HepG2 (cell line): ENCODE results near the gene SGMS1. TPM values are rescaled to one million over a fixed set of nuclear protein-coding genes. Genes with fewer than 3 reads are reported as not detected.

Experiments
- CENPT ChIP-seq: sonication (generic); formaldehyde crosslinking; IDR thresholded peaks from 2 replicates; pipeline ENCODE4 v1.8.0; 2022; ENCODE audit warnings: low read depth, mild to moderate bottlenecking, moderate library complexity, missing genetic modification reagents
- EP300 ChIP-seq, 3 experiments: sonication (generic) in 1 of 3; formaldehyde crosslinking in 1 of 3; IDR thresholded peaks; 2 replicates each; pipeline versions ENCODE4 v1.5.1 to v1.6.1; 2011 to 2020; ENCODE audit warnings: low read depth in 2 of 3, low read length in 2 of 3, borderline replicate concordance in 1 of 3, improper control_type of control experiment in 1 of 3, mild to moderate bottlenecking in 1 of 3, missing genetic modification reagents in 1 of 3, moderate library complexity in 1 of 3
- HOXA3 ChIP-seq: sonication (generic); formaldehyde crosslinking; IDR thresholded peaks from 2 replicates; pipeline ENCODE4 v1.5.0; 2020; ENCODE audit warnings: missing genetic modification reagents
- KAT8 ChIP-seq: IDR thresholded peaks from 2 replicates; pipeline ENCODE4 v1.6.1; 2016; ENCODE audit warnings: missing genetic modification reagents, missing compliant biosample characterization
- PPARG ChIP-seq: conservative IDR thresholded peaks from 2 replicates; pipeline ENCODE4 v1.6.1; 2016; ENCODE audit warnings: missing biosample characterization, missing genetic modification reagents
- SOX13 ChIP-seq, 3 experiments: fragments of 450-650 bp in 1 of 3; sonication (generic) in 1 of 3; formaldehyde crosslinking in 1 of 3; IDR thresholded peaks in 2 of 3; conservative IDR thresholded peaks in 1 of 3; 2 replicates each; pipeline versions ENCODE4 v1.5.0 to v1.6.1; 2016 to 2020; ENCODE audit warnings: antibody characterized with exemption in 1 of 3, mild to moderate bottlenecking in 1 of 3, missing compliant biosample characterization in 1 of 3, missing genetic modification reagents in 1 of 3, moderate library complexity in 1 of 3
- ZNF30 ChIP-seq: sonication (generic); formaldehyde crosslinking; IDR thresholded peaks from 2 replicates; pipeline ENCODE4 v1.5.0; 2020; ENCODE audit warnings: mild to moderate bottlenecking, missing genetic modification reagents
- ZNF430 ChIP-seq: sonication (generic); formaldehyde crosslinking; IDR thresholded peaks from 2 replicates; pipeline ENCODE4 v1.9.0; 2021; ENCODE audit warnings: mild to moderate bottlenecking, missing genetic modification reagents
- ZNF776 ChIP-seq: sonication (generic); formaldehyde crosslinking; IDR thresholded peaks from 2 replicates; pipeline ENCODE4 v1.4.0; 2020; ENCODE audit warnings: mild to moderate bottlenecking, missing genetic modification reagents
- polyA plus RNA-seq, 8 experiments: library from polyadenylated mRNA; depleted of rRNA in 3 of 8; stranded (reverse) in 7 of 8; unstranded in 1 of 8; fragments of >200 nt; fragmentation: Illumina TruSeq in 4 of 8; extraction: Trizol in 4 of 8; gene quantifications; 2 replicates each; pipeline versions ENCODE4 v1.2.1 to v1.2.3, GENCODE V29; 2011 to 2016; ENCODE audit warnings: low read depth in 4 of 8, missing spikeins in 1 of 8, mixed read lengths in 1 of 8; ENCODE audit not compliant: insufficient read depth in 1 of 8
- total RNA-seq, 5 experiments: library from RNA; depleted of rRNA; stranded (reverse); fragments of >200 nt; fragmentation: Illumina TruSeq; extraction: Trizol; gene quantifications; 2 replicates each; pipeline ENCODE4 v1.2.3, GENCODE V29; 2016; ENCODE audit warnings: low read depth in 1 of 5
- TF ChIP-seq, protein P1 (sequence below): sonication (generic); formaldehyde crosslinking; IDR thresholded peaks from 2 replicates; pipeline ENCODE4 v1.4.0; 2020; ENCODE audit warnings: missing genetic modification reagents
- TF ChIP-seq, protein P2 (sequence below): sonication (generic); formaldehyde crosslinking; IDR thresholded peaks from 2 replicates; pipeline ENCODE4 v1.4.0; 2020; ENCODE audit warnings: low read depth, mild to moderate bottlenecking, missing genetic modification reagents
- TF ChIP-seq, protein P3 (sequence below): sonication (generic); formaldehyde crosslinking; IDR thresholded peaks from 2 replicates; pipeline ENCODE4 v1.5.0; 2020; ENCODE audit warnings: mild to moderate bottlenecking, missing genetic modification reagents
- TF ChIP-seq, protein P4 (sequence below): sonication (generic); formaldehyde crosslinking; IDR thresholded peaks from 2 replicates; pipeline ENCODE4 v1.8.0; 2022; ENCODE audit warnings: missing genetic modification reagents, mild to moderate bottlenecking, inconsistent platforms, borderline replicate concordance
- TF ChIP-seq, protein P5 (sequence below): sonication (generic); formaldehyde crosslinking; IDR thresholded peaks from 2 replicates; pipeline ENCODE4 v1.4.0; 2020; ENCODE audit warnings: missing genetic modification reagents
- TF ChIP-seq, protein P6 (sequence below): sonication (generic); formaldehyde crosslinking; IDR thresholded peaks from 2 replicates; pipeline ENCODE4 v1.5.0; 2020; ENCODE audit warnings: missing genetic modification reagents, mild to moderate bottlenecking, borderline replicate concordance

Gene SGMS1
- total and polyA plus RNA-seq, 2 of the 13 experiments (the other 11 are each of a cell fraction or from before 2014, with no cell fraction given), result 6.5 to 15.1 TPM

DNA sequence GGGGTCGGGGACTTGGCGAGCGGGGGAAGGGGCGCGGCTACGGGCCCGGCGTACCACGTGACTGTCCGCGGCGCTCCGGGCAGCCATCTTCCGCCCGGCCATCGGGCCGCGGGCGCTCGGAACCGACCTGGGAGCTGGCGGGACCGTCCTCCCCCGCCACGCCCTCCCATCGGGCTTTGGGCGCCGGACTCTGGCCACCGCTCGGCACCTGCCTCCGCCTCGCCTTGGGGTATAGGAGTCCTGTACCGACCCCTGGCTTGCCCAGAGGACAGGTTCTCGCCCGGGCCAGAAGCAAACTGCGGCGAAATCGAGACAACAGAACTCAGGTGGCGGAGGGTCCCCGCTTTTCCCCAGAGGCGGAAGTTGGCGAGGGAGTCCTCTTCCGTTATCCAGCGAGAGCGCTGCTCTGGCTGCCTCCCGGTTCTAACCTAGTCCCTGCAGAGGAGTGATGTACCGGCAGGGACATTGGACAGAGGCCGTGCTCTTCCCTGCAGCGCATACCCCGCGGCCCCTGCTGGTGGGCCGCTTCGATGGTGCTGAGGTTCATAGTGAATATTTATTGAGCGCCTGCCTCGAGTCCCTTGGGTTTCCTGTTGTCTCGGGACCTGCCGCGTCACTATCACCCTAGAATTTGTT, 1.2 kb upstream of the SGMS1 start (continued):
- TF ChIP-seq, protein P1, sequence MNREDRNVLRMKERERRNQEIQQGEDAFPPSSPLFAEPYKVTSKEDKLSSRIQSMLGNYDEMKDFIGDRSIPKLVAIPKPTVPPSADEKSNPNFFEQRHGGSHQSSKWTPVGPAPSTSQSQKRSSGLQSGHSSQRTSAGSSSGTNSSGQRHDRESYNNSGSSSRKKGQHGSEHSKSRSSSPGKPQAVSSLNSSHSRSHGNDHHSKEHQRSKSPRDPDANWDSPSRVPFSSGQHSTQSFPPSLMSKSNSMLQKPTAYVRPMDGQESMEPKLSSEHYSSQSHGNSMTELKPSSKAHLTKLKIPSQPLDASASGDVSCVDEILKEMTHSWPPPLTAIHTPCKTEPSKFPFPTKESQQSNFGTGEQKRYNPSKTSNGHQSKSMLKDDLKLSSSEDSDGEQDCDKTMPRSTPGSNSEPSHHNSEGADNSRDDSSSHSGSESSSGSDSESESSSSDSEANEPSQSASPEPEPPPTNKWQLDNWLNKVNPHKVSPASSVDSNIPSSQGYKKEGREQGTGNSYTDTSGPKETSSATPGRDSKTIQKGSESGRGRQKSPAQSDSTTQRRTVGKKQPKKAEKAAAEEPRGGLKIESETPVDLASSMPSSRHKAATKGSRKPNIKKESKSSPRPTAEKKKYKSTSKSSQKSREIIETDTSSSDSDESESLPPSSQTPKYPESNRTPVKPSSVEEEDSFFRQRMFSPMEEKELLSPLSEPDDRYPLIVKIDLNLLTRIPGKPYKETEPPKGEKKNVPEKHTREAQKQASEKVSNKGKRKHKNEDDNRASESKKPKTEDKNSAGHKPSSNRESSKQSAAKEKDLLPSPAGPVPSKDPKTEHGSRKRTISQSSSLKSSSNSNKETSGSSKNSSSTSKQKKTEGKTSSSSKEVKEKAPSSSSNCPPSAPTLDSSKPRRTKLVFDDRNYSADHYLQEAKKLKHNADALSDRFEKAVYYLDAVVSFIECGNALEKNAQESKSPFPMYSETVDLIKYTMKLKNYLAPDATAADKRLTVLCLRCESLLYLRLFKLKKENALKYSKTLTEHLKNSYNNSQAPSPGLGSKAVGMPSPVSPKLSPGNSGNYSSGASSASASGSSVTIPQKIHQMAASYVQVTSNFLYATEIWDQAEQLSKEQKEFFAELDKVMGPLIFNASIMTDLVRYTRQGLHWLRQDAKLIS, result 0 out of 2 replicates have a peak, but pooled peaks have one; percentile 38
- TF ChIP-seq, protein P2, sequence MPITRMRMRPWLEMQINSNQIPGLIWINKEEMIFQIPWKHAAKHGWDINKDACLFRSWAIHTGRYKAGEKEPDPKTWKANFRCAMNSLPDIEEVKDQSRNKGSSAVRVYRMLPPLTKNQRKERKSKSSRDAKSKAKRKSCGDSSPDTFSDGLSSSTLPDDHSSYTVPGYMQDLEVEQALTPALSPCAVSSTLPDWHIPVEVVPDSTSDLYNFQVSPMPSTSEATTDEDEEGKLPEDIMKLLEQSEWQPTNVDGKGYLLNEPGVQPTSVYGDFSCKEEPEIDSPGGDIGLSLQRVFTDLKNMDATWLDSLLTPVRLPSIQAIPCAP (CRISPR knock-in tag), result no peak
- peak; percentile 77; the same call in 1 of the 2 replicates for TF ChIP-seq HOXA3 (CRISPR knock-in tag)
- peak; percentile 71; the same call in 1 of the 2 replicates for TF ChIP-seq KAT8
- no peak for TF ChIP-seq SOX13 (IDR thresholded peaks at IDR 0.05)
- no peak; a peak in 1 of 4 replicates for TF ChIP-seq SOX13 (CRISPR knock-in tag; conservative IDR thresholded peaks at IDR 0.05 in 1 of 2, IDR thresholded peaks at IDR 0.05 in 1 of 2)
- TF ChIP-seq ZNF430 (CRISPR knock-in tag), result no peak; the same call in 1 of the 2 replicates
- peak; percentile 71; the same call in 1 of the 2 replicates for TF ChIP-seq ZNF776 (CRISPR knock-in tag)
- TF ChIP-seq, protein P3, sequence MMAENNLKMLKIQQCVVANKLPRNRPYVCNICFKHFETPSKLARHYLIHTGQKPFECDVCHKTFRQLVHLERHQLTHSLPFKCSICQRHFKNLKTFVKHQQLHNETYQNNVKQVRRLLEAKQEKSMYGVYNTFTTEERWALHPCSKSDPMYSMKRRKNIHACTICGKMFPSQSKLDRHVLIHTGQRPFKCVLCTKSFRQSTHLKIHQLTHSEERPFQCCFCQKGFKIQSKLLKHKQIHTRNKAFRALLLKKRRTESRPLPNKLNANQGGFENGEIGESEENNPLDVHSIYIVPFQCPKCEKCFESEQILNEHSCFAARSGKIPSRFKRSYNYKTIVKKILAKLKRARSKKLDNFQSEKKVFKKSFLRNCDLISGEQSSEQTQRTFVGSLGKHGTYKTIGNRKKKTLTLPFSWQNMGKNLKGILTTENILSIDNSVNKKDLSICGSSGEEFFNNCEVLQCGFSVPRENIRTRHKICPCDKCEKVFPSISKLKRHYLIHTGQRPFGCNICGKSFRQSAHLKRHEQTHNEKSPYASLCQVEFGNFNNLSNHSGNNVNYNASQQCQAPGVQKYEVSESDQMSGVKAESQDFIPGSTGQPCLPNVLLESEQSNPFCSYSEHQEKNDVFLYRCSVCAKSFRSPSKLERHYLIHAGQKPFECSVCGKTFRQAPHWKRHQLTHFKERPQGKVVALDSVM (CRISPR knock-in tag), result no peak
- no peak for TF ChIP-seq PPARG
- no peak for TF ChIP-seq EP300 (IDR thresholded peaks at IDR 0.05; ENCODE audit: low read depth in 2 of 2, low read length in 2 of 2)
- 0 out of 2 replicates have a peak, but pooled peaks have one; percentile 2 for TF ChIP-seq EP300 (CRISPR knock-in tag; IDR thresholded peaks at IDR 0.05; ENCODE audit: borderline replicate concordance)
- TF ChIP-seq, protein P4, sequence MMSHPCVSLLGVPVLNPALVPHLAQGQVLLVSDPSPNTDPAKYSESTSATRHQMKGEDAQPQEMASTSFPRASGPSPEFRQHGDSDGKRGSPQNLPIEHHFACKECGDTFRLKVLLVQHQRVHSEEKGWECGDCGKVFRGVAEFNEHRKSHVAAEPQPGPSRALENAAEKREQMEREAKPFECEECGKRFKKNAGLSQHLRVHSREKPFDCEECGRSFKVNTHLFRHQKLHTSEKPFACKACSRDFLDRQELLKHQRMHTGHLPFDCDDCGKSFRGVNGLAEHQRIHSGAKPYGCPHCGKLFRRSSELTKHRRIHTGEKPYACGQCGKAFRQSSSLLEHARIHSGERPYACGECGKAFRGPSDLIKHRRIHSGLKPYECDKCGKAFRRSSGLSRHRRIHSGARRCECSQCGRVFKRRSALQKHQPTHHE (CRISPR knock-in tag), result peak; percentile 39; the same call in 1 of the 2 replicates
- TF ChIP-seq ZNF30 (CRISPR knock-in tag), result no peak; the same call in 1 of the 2 replicates
- TF ChIP-seq, protein P5, sequence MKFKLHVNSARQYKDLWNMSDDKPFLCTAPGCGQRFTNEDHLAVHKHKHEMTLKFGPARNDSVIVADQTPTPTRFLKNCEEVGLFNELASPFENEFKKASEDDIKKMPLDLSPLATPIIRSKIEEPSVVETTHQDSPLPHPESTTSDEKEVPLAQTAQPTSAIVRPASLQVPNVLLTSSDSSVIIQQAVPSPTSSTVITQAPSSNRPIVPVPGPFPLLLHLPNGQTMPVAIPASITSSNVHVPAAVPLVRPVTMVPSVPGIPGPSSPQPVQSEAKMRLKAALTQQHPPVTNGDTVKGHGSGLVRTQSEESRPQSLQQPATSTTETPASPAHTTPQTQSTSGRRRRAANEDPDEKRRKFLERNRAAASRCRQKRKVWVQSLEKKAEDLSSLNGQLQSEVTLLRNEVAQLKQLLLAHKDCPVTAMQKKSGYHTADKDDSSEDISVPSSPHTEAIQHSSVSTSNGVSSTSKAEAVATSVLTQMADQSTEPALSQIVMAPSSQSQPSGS (CRISPR knock-in tag), result no peak
- TF ChIP-seq, protein P6, sequence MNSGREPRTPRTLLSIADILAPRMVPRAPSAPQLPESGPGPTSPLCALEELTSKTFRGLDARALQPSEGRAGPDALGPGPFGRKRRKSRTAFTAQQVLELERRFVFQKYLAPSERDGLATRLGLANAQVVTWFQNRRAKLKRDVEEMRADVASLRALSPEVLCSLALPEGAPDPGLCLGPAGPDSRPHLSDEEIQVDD (CRISPR knock-in tag), result no peak
- TF ChIP-seq CENPT (CRISPR knock-in tag), result no peak; the same call in none of the 2 replicates
